RWPE2 (cell line): ENCODE results near the gene TTC34.

Experiments
- ATAC-seq: fragments of 200-7000 bp; cut with Tn5 transposase; 3 replicates; pipeline ENCODE4 v1.9.1; 2021; ENCODE audit warnings: low read depth
- DNase-seq: peaks from one replicate; pipeline ENCODE4 v3.0.0-alpha.2; 2020; ENCODE audit warnings: low spot score
- H3K27ac ChIP-seq: fragments of 450-650 bp; 2 replicates; pipeline ENCODE4 v1.5.1; 2017; ENCODE audit warnings: mild to moderate bottlenecking; ENCODE audit not compliant: poor library complexity, severe bottlenecking
- H3K27me3 ChIP-seq: fragments of 250-450 bp; sonication (Bioruptor Pico); 2 replicates; pipeline ENCODE4 v1.5.1; 2021; ENCODE audit warnings: mild to moderate bottlenecking, moderate library complexity; ENCODE audit not compliant: insufficient read depth, poor library complexity, severe bottlenecking
- H3K36me3 ChIP-seq: fragments of 250-450 bp; sonication (Bioruptor Pico); 2 replicates; pipeline ENCODE4 v1.5.1; 2020; ENCODE audit warnings: low read depth, mild to moderate bottlenecking, moderate library complexity
- H3K4me1 ChIP-seq: fragments of 250-450 bp; sonication (Bioruptor Pico); 2 replicates; pipeline ENCODE4 v1.5.1; 2021; ENCODE audit warnings: mild to moderate bottlenecking, moderate library complexity; ENCODE audit not compliant: insufficient read depth, poor library complexity, severe bottlenecking
- H3K4me3 ChIP-seq: fragments of 250-450 bp; sonication (Bioruptor Pico); 2 replicates; pipeline ENCODE4 v1.5.1; 2021; ENCODE audit warnings: mild to moderate bottlenecking, moderate library complexity; ENCODE audit not compliant: severe bottlenecking
- H3K9me3 ChIP-seq: fragments of 250-450 bp; sonication (Bioruptor Pico); 2 replicates; pipeline ENCODE4 v1.5.1; 2021; ENCODE audit warnings: mild to moderate bottlenecking, moderate library complexity; ENCODE audit not compliant: severe bottlenecking
- TF ChIP-seq, protein P1 (sequence below): fragments of 450-650 bp; IDR thresholded peaks from one replicate; pipeline ENCODE4 v1.5.1; 2017; ENCODE audit warnings: mild to moderate bottlenecking, moderate library complexity; ENCODE audit not compliant: poor library complexity, severe bottlenecking

TTC34 gene

GRCh38 chr1:2791027-2791760, 10.3 kb downstream of the TTC34 start:
- Histone ChIP-seq H3K4me3 (no peak overlapping the region), H3K27me3 (no peaks in the 10 kb centered on the region)
- no peak for ATAC-seq

GRCh38 chr1:2789986-2790581, 11.4 kb downstream of the TTC34 start:
- TF ChIP-seq, protein P1, sequence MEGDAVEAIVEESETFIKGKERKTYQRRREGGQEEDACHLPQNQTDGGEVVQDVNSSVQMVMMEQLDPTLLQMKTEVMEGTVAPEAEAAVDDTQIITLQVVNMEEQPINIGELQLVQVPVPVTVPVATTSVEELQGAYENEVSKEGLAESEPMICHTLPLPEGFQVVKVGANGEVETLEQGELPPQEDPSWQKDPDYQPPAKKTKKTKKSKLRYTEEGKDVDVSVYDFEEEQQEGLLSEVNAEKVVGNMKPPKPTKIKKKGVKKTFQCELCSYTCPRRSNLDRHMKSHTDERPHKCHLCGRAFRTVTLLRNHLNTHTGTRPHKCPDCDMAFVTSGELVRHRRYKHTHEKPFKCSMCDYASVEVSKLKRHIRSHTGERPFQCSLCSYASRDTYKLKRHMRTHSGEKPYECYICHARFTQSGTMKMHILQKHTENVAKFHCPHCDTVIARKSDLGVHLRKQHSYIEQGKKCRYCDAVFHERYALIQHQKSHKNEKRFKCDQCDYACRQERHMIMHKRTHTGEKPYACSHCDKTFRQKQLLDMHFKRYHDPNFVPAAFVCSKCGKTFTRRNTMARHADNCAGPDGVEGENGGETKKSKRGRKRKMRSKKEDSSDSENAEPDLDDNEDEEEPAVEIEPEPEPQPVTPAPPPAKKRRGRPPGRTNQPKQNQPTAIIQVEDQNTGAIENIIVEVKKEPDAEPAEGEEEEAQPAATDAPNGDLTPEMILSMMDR, result no peak
- DNase-seq, result peak; percentile 51
- Histone ChIP-seq H3K27ac (no peak overlapping the region), H3K4me3 (no peak overlapping the region), H3K36me3 (no peaks in the 10 kb centered on the region), H3K27me3 (no peaks in the 10 kb centered on the region), H3K4me1 (no peaks in the 10 kb centered on the region), H3K9me3 (no peaks in the 10 kb centered on the region)
- ATAC-seq, result no peak

More at GRCh38 chr1:2791027-2791760, 10.3 kb downstream of the TTC34 start:
- H3K9me3 ChIP-seq, result no peaks in the 10 kb centered on the region
- no peaks in the 10 kb centered on the region for H3K36me3 ChIP-seq
- TF ChIP-seq, protein P1, result no peak
- H3K27ac ChIP-seq, result no peak overlapping the region
- H3K4me1 ChIP-seq, result no peaks in the 10 kb centered on the region
- no peak for DNase-seq

DNA sequence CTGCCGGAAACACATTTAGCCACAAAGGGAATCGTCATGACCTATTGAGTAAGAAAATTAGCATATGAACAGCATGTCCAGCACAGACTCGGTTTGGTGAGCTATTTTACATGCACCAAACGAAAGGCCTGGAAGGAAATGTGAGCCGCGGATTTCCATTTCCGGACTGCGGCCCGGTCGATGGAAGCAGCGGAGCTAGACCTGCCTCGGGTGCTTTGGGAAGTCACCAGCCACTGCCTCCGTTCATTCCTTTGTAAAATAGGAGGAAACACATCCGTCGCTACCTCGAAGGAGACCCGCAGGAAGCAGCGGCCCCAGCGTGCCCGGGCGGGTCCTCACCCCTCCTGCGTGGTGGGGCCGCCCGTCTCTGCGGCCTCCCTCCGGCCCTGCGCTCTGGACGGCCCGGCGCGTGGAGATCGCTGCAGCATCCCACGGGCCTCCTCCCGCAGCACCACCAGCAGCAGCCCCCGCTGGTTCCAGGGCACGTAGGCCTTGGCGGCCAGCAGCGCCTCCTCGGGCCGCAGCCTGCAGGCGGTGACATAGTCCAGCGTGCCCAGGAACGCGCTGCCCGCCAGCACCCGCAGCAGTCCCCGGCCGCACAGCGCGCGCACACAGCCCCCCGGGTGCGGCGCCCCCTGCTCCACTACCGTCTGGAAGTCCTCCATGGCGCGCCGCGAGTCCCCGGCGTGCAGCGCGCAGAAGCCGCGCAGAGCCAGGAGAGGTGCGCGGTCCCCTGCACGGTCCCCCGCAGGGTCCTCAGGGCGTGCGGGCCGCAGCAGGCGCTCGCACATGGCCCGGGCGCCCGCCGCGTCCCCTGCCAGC, 12.1 kb downstream of the TTC34 start:
- no peak overlapping the region for H3K4me3 ChIP-seq
- no peaks in the 10 kb centered on the region for H3K27me3 ChIP-seq
- TF ChIP-seq, protein P1, result no peak
- no peaks in the 10 kb centered on the region for H3K36me3 ChIP-seq
- H3K4me1 ChIP-seq, result no peaks in the 10 kb centered on the region
- H3K27ac ChIP-seq, result no peak overlapping the region
- DNase-seq, result no peak
- no peaks in the 10 kb centered on the region for H3K9me3 ChIP-seq
- ATAC-seq, result no peak

GRCh38 chr1:2788506-2789163, 12.9 kb downstream of the TTC34 start:
- Histone ChIP-seq H3K4me3 (no peak overlapping the region), H3K4me1 (no peaks in the 10 kb centered on the region), H3K27ac (no peak overlapping the region), H3K36me3 (no peaks in the 10 kb centered on the region), H3K27me3 (no peaks in the 10 kb centered on the region), H3K9me3 (peaks cover 3% of the 10 kb centered on the region)
- ATAC-seq (no peak), DNase-seq (peak; percentile 40)
- TF ChIP-seq, protein P1, result no peak
